T-cell (primary cell): ENCODE data around the gene C2orf72. TPM values are rescaled to one million over a fixed set of nuclear protein-coding genes. Genes with fewer than 3 reads are reported as not detected.
A peak's percentile ranks its signal among the peaks of the same experiment; 100 is the strongest.
"Not testable (repeated sequence)": the region's sequence is repeated elsewhere in the genome, so short reads cannot be mapped to it uniquely, and the experiment has no call there.

Experiments
- ATAC-seq, 4 experiments: fragments of 200-7000 bp in 3 of 4; fragments of 150-1000 bp in 1 of 4; cut with Tn5 transposase; replicated peaks in 1 of 4; 1 replicate in 3 of 4; 2 replicates in 1 of 4; pipeline ENCODE4 v1.10.0; 2021; ENCODE audit warnings: moderate library complexity in 3 of 4, mild to moderate bottlenecking in 2 of 4, moderate number of reproducible peaks in 1 of 4
- CTCF ChIA-PET, 2 donors: fragments of 300-600 bp; sonication (Branson Sonifier 250); formaldehyde crosslinking; loops; one replicate each; lab custom pipeline; 2022; ENCODE audit warnings: antibody characterized with exemption in 2 of 2; lab: Charles Lee
- POLR2A ChIA-PET, 2 donors: fragments of 300-600 bp; sonication (Branson Sonifier 250); formaldehyde crosslinking; loops; one replicate each; lab custom pipeline; 2022; ENCODE audit warnings: antibody characterized with exemption in 2 of 2; lab: Charles Lee
- DNase-seq, 35 experiments: peaks; one replicate each; pipeline versions ENCODE4 v3.0.0 to v3.0.0-alpha.2; 2013 to 2023
- H3K27ac ChIP-seq: one replicate; pipeline ENCODE4 v1.5.1; 2013; ENCODE audit warnings: low read length
- H3K27me3 ChIP-seq, 2 experiments: replicated peaks in 1 of 2; 1 replicate in 1 of 2; 2 replicates in 1 of 2; pipeline versions ENCODE4 v1.6.1 to v1.7.0; 2013; ENCODE audit warnings: low read length in 1 of 2, mixed read lengths in 1 of 2; ENCODE audit not compliant: control insufficient read depth in 2 of 2, insufficient read depth in 2 of 2; ENCODE audit errors: extremely low read depth in 1 of 2
- H3K36me3 ChIP-seq, 2 donors: 1 replicate in 1 of 2; 2 replicates in 1 of 2; pipeline versions ENCODE4 v1.6.1 to v1.7.0; 2013; ENCODE audit warnings: low read length in 1 of 2; ENCODE audit not compliant: control insufficient read depth in 2 of 2, insufficient read depth in 1 of 2; ENCODE audit errors: extremely low read depth in 1 of 2
- H3K4me1 ChIP-seq, 2 experiments: 1 replicate in 1 of 2; 2 replicates in 1 of 2; pipeline versions ENCODE4 v1.6.1 to v1.7.0; 2013; ENCODE audit warnings: low read length in 2 of 2, mixed read lengths in 1 of 2; ENCODE audit not compliant: insufficient read depth in 2 of 2, control insufficient read depth in 1 of 2; ENCODE audit errors: extremely low read depth in 1 of 2
- H3K4me3 ChIP-seq, 2 donors: 1 replicate in 1 of 2; 2 replicates in 1 of 2; pipeline versions ENCODE4 v1.5.1 to v1.7.0; 2013; ENCODE audit warnings: mild to moderate bottlenecking in 2 of 2, low read length in 1 of 2, moderate library complexity in 1 of 2; ENCODE audit not compliant: control insufficient read depth in 1 of 2; ENCODE audit errors: extremely low read depth in 1 of 2
- H3K9me3 ChIP-seq: 2 replicates; pipeline ENCODE4 v1.7.0; 2013
- H3K27ac Mint-ChIP-seq, 2 donors: one replicate each; pipeline ENCODE4 v1.8.0; 2020 to 2021; ENCODE audit warnings: mild to moderate bottlenecking in 2 of 2, mixed read lengths in 2 of 2
- H3K27me3 Mint-ChIP-seq, 2 donors: one replicate each; pipeline ENCODE4 v1.8.0; 2021 to 2022; ENCODE audit warnings: mixed read lengths in 2 of 2
- H3K36me3 Mint-ChIP-seq: one replicate; pipeline ENCODE4 v1.8.0; 2021; ENCODE audit warnings: mixed read lengths
- H3K4me1 Mint-ChIP-seq, 3 donors: one replicate each; pipeline ENCODE4 v1.8.0; 2020 to 2022; ENCODE audit warnings: mixed read lengths in 3 of 3, mild to moderate bottlenecking in 1 of 3
- H3K4me3 Mint-ChIP-seq, 3 donors: one replicate each; pipeline ENCODE4 v1.8.0; 2020 to 2022; ENCODE audit warnings: mild to moderate bottlenecking in 3 of 3, mixed read lengths in 3 of 3, moderate library complexity in 3 of 3
- H3K9me3 Mint-ChIP-seq, 3 donors: one replicate each; pipeline ENCODE4 v1.8.0; 2020 to 2022; ENCODE audit warnings: mixed read lengths in 3 of 3
- WGBS: methylation state at CpG from one replicate; pipeline ENCODE4 v1.1.5; 2013; ENCODE audit warnings: missing lambda C conversion rate; ENCODE audit not compliant: insufficient coverage; 5-methylcytosine and 5-hydroxymethylcytosine counted together
- total RNA-seq, 35 experiments: library from RNA in 6 of 35; stranded (reverse) in 6 of 35; fragments of 120-200 nt in 1 of 35; gene quantifications; one replicate each; pipeline versions ENCODE4 v1.2.1 to v1.2.4 and lab custom pipeline; 2013 to 2026

Gene C2orf72
- total RNA-seq, 5 donors from 2014 or later (not counting 1 experiment from before 2014, with no cell fraction given) = 0.13 to 0.20 TPM; not detected in 3

DNA sequence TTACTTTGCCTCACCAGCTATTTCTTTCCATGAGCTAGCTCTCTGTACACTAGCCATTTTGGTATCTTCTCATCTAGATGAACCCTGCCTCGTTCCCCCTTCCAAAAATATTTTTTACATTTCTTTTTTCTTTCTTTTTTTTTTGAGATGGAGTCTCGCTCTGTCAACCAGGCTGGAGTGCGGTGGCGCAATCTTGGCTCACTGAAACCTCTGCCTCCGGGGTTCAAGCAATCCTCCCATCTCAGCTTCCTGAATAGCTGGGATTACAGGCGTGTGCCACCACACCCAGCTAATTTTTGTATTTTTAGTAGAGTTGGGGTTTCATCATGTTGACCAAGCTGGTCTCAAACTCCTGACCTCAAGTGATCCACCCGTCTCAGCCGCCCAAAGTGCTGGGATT lies 30.2 kb downstream of the C2orf72 start:
- H3K27ac ChIP-seq, H3K9me3 Mint-ChIP-seq, H3K9me3 ChIP-seq, H3K27me3 ChIP-seq, H3K4me3 Mint-ChIP-seq, H3K4me3 ChIP-seq, H3K27ac Mint-ChIP-seq, H3K4me1 ChIP-seq, DNase-seq, POLR2A ChIA-PET, ATAC-seq, H3K27me3 Mint-ChIP-seq: not testable (repeated sequence)
- CTCF ChIA-PET = interaction anchor here (0.8 to 1.1 kb wide), 2 partner anchors 10 kb away, joined by 3 to 6 read pairs; partner anchors contain the start of gene PSMD1 (in 1 of the 2)
- peaks cover 5 to 63% of the 10 kb centered on the region in 2 donors for H3K36me3 ChIP-seq
- Mint-ChIP-seq H3K36me3 (peaks cover 54% of the 10 kb centered on the region), H3K4me1 (peaks cover 0 to 12% (median 4%) of the 10 kb centered on the region in 3 donors)
- WGBS = 100% methylated on average over 3 of the region's 8 CpGs

DNA sequence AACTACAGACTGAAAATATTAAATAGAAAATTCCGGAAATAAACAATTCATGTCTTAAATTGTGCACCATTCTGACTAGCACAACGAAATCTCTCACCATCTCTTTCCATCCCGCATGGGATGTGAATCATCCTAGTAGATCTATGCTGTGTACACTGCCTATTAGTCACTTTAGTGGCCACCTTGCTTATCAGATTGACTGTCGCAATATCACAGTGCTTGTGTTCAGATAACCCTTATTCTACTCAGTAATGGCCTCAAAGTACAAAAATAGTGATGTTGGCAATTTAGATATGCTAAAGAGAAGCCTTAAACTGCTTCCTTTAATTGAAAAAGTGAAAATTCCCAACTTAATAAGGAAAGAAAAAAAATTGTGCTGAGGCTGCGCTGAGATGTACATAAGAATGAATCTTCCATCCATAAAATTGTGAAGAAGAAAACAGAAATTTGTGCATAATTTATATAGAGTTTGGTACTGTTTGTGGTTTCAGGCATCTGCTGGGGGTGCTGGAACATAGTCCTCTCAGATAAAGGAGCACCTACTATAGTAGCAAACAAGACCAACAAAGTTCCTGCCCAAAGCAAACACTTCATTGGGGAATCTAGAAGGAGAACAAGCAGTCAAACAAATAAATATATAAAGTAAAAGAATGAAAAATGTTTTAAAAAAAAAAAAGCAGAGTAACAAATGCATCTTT lies 31.4 kb downstream of the C2orf72 start:
- DNase-seq (no peak), ATAC-seq (peak in 1 of 4 experiments; percentile 53)
- Mint-ChIP-seq H3K9me3 (no peaks in the 10 kb centered on the region), H3K27me3 (no peaks in the 10 kb centered on the region), H3K27ac (no peak overlapping the region), H3K4me3 (no peak overlapping the region), H3K36me3 (peaks cover 48% of the 10 kb centered on the region), H3K4me1 (peaks cover 0 to 12% (median 5%) of the 10 kb centered on the region in 3 donors)
- Histone ChIP-seq H3K36me3 (peaks cover 5 to 55% of the 10 kb centered on the region in 2 donors), H3K27ac (no peak overlapping the region), H3K4me1 (no peaks in the 10 kb centered on the region), H3K27me3 (no peaks in the 10 kb centered on the region), H3K9me3 (no peaks in the 10 kb centered on the region), H3K4me3 (no peak overlapping the region)
- POLR2A ChIA-PET = interaction anchor here in 1 of 2 donors (0.5 kb wide), 1 partner anchor 338 kb away, joined by 3 read pairs; no protein-coding TSS in a partner anchor
- 100% methylated on average over 2 of the region's 5 CpGs for WGBS
- CTCF ChIA-PET = no interaction called here

- H3K27me3 ChIP-seq = no peaks in the 10 kb centered on the region
- no peaks in the 10 kb centered on the region for H3K4me1 ChIP-seq
- DNase-seq (no peak), ATAC-seq (no peak)
- Mint-ChIP-seq H3K9me3 (no peaks in the 10 kb centered on the region), H3K27me3 (no peaks in the 10 kb centered on the region), H3K4me1 (peaks cover 0 to 12% (median 5%) of the 10 kb centered on the region in 3 donors), H3K4me3 (no peak overlapping the region), H3K27ac (no peak overlapping the region), H3K36me3 (peaks cover 47% of the 10 kb centered on the region)
- H3K9me3 ChIP-seq = no peaks in the 10 kb centered on the region
- ChIA-PET POLR2A (no interaction called here), CTCF (no interaction called here)
- no peak overlapping the region for H3K4me3 ChIP-seq
- H3K36me3 ChIP-seq = peaks cover 5 to 48% of the 10 kb centered on the region in 2 donors
- WGBS = no CpG with 5 or more reads among the region's 1 CpG
- H3K27ac ChIP-seq = no peak overlapping the region
Observed at GRCh38 chr2:231069379-231070054, 32.2 kb downstream of the C2orf72 start.

DNA sequence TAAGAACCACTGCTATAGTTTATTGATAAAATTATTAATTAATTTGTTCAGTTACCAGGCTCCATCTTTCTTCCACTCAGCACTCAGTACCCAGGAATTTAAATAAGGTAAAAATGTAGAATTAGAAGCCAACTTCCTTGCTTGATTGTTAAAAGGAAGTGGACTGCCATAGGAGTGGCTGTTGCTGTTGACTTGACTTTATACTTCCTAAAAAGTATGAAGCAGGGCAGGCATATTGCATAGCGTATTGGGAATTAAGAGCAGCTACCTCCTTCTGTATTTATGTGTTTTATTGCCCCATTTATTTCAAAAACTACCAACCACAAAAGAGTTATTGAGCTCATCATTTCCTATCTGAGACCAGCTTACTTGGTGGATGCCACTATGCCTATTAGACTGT lies 47.2 kb downstream of the C2orf72 start:
- Histone ChIP-seq H3K4me3 (no peak overlapping the region), H3K27me3 (no peaks in the 10 kb centered on the region), H3K9me3 (no peaks in the 10 kb centered on the region), H3K36me3 (peaks cover 0 to 81% of the 10 kb centered on the region in 2 donors), H3K27ac (no peak overlapping the region), H3K4me1 (no peaks in the 10 kb centered on the region)
- CTCF ChIA-PET = no interaction called here
- DNase-seq (no peak), ATAC-seq (no peak)
- Mint-ChIP-seq H3K27me3 (no peaks in the 10 kb centered on the region), H3K9me3 (no peaks in the 10 kb centered on the region), H3K4me3 (no peak overlapping the region), H3K4me1 (no peaks in the 10 kb centered on the region), H3K27ac (no peak overlapping the region), H3K36me3 (peaks cover 64% of the 10 kb centered on the region)
- no CpG with 5 or more reads among the region's 1 CpG for WGBS
- POLR2A ChIA-PET = no interaction called here

DNA sequence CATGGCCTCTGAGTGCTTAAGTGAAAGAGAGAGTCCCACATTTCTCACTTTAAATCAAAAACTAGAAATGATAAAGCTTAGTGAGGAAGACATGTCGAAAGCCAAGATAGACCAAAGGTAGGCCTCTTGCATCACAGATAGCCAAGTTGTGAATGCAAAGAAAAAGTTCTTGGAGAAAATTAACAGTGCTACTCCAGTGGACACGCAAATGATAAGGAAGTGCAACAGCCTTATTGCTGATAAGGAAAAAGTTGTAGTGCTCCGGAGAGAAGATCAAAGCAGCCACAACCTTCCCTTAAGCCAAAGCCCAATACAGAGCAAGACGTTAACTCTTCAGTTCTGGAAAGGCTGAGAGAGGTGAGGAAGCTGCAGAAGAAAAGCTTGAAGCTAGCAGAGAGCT lies 51.4 kb downstream of the C2orf72 start:
- H3K9me3 Mint-ChIP-seq = peaks cover 0 to under 1% (median 0%) of the 10 kb centered on the region in 3 donors
- no peaks in the 10 kb centered on the region for H3K27me3 ChIP-seq
- no peak overlapping the region for H3K4me3 ChIP-seq
- peaks cover 65% of the 10 kb centered on the region for H3K36me3 Mint-ChIP-seq
- CTCF ChIA-PET = no interaction called here
- no peaks in the 10 kb centered on the region for H3K4me1 Mint-ChIP-seq
- no peaks in the 10 kb centered on the region for H3K4me1 ChIP-seq
- H3K27ac Mint-ChIP-seq = no peak overlapping the region
- POLR2A ChIA-PET = no interaction called here
- WGBS = 40% methylated on average over 1 of the region's 4 CpGs
- no peak overlapping the region for H3K4me3 Mint-ChIP-seq
- ATAC-seq (no peak), DNase-seq (no peak)
- no peaks in the 10 kb centered on the region for H3K9me3 ChIP-seq
- H3K27me3 Mint-ChIP-seq = no peaks in the 10 kb centered on the region
- peaks cover 5 to 42% of the 10 kb centered on the region in 2 donors for H3K36me3 ChIP-seq
- H3K27ac ChIP-seq = no peak overlapping the region

GRCh38 chr2:231093933-231094332 lies 56.6 kb downstream of the C2orf72 start:
- Histone ChIP-seq H3K27ac (no peak overlapping the region), H3K4me1 (no peaks in the 10 kb centered on the region), H3K4me3 (no peak overlapping the region), H3K27me3 (no peaks in the 10 kb centered on the region), H3K36me3 (peaks cover 10 to 19% of the 10 kb centered on the region in 2 donors), H3K9me3 (no peaks in the 10 kb centered on the region)
- no peak for DNase-seq
- Mint-ChIP-seq H3K4me3 (no peak overlapping the region), H3K36me3 (peaks cover 85% of the 10 kb centered on the region), H3K27ac (no peak overlapping the region), H3K9me3 (peaks cover 8 to 18% (median 13%) of the 10 kb centered on the region in 3 donors), H3K4me1 (no peaks in the 10 kb centered on the region), H3K27me3 (no peaks in the 10 kb centered on the region)
- WGBS = 99% methylated on average over 4 of the region's 5 CpGs
- no peak for ATAC-seq
- CTCF ChIA-PET = no interaction called here
- POLR2A ChIA-PET = no interaction called here
